A549 (cell line): Measurements from ENCODE around the gene LGALS3BP. TPM values are rescaled to one million over a fixed set of nuclear protein-coding genes. Genes with fewer than 3 reads are reported as not detected.

Experiments
- ATAC-seq, 2 experiments: fragments of 200-7000 bp in 1 of 2; fragments of >200 bp in 1 of 2; cut with Nextera tagmentation in 1 of 2; cut with Tn5 transposase in 1 of 2; 3 replicates each; pipeline versions ENCODE4 v1.8.0 to v1.9.1; 2018 to 2020; ENCODE audit warnings: mild to moderate bottlenecking in 1 of 2, moderate library complexity in 1 of 2
- CTCF ChIA-PET: fragments of 300-600 bp; sonication (Branson Sonifier 250); formaldehyde crosslinking; extraction: SDS; loops from one replicate; lab custom pipeline; 2021; ENCODE audit warnings: antibody characterized with exemption, inconsistent platforms; lab: Yijun Ruan, JAX
- POLR2A ChIA-PET: fragments of 350-600 bp; formaldehyde crosslinking; extraction: SDS; loops from one replicate; lab custom pipeline; 2021; ENCODE audit warnings: antibody characterized with exemption, inconsistent platforms; lab: Yijun Ruan, JAX
- DNase-seq, 2 experiments: peaks; one replicate each; pipeline versions ENCODE4 v3.0.0 to v3.0.0-alpha.2; 2011 to 2016; ENCODE audit warnings: low read depth in 1 of 2, low spot score in 1 of 2
- FAIRE-seq: peaks from 2 replicates; lab custom pipeline; 2011; peaks lifted over from hg19 to GRCh38; lab: Jason Lieb, UNC
- H3K27ac ChIP-seq, 2 experiments: fragments of >200 bp; sonication (Bioruptor Twin); formaldehyde crosslinking; 3 replicates each; pipeline ENCODE4 v1.5.1; 2016 to 2017
- H3K4me1 ChIP-seq: fragments of >200 bp; sonication (Bioruptor Twin); formaldehyde crosslinking; 3 replicates; pipeline ENCODE4 v1.6.1; 2016
- H3K4me2 ChIP-seq: fragments of >200 bp; sonication (Bioruptor Twin); formaldehyde crosslinking; 3 replicates; pipeline ENCODE4 v1.6.1; 2016
- H3K4me3 ChIP-seq: fragments of >200 bp; sonication (Bioruptor Twin); formaldehyde crosslinking; 3 replicates; pipeline ENCODE4 v1.5.1; 2016
- H3K9me3 ChIP-seq: fragments of >200 bp; sonication (Bioruptor Twin); formaldehyde crosslinking; 3 replicates; pipeline ENCODE4 v1.6.1; 2016
- CEBPB ChIP-seq, 2 experiments: fragments of >200 bp in 1 of 2; sonication (Bioruptor Twin) in 1 of 2; formaldehyde crosslinking in 1 of 2; IDR thresholded peaks; 2 replicates each; pipeline ENCODE4 v1.6.1; 2012 to 2016
- CHD2 ChIP-seq: fragments of 150-350 bp; IDR thresholded peaks from 2 replicates; pipeline ENCODE4 v1.6.1; 2014; ENCODE audit warnings: low read length; ENCODE audit not compliant: partially characterized antibody
- CHD4 ChIP-seq: fragments of 200-600 bp; sonication (generic); IDR thresholded peaks from 2 replicates; pipeline ENCODE4 v1.6.1; 2016; ENCODE audit warnings: antibody characterized with exemption, mild to moderate bottlenecking, borderline replicate concordance
- EHMT2 ChIP-seq: fragments of 200-600 bp; sonication (generic); IDR thresholded peaks from 2 replicates; pipeline ENCODE4 v1.6.1; 2016; ENCODE audit warnings: antibody characterized with exemption, low read depth, mild to moderate bottlenecking, moderate library complexity
- EP300 ChIP-seq, 2 experiments: fragments of >200 bp; sonication (Bioruptor Twin); formaldehyde crosslinking; IDR thresholded peaks; 2 replicates in 1 of 2; 3 replicates in 1 of 2; pipeline ENCODE4 v1.6.1; 2016 to 2017
- ESRRA ChIP-seq: fragments of 150-350 bp; IDR thresholded peaks from 2 replicates; pipeline ENCODE4 v1.6.1; 2014; ENCODE audit warnings: mild to moderate bottlenecking, low read length, borderline replicate concordance
- FOSB ChIP-seq: fragments of 250-450 bp; sonication (Bioruptor Pico); IDR thresholded peaks from 2 replicates; pipeline ENCODE4 v1.5.0; 2020; ENCODE audit warnings: mild to moderate bottlenecking, moderate library complexity
- FOSL2 ChIP-seq, 2 experiments: fragments of 450-650 bp in 1 of 2; fragments of >200 bp in 1 of 2; sonication (Bioruptor Twin) in 1 of 2; formaldehyde crosslinking; IDR thresholded peaks; 2 replicates each; pipeline versions ENCODE4 v1.5.0 to v1.6.1; 2016 to 2020; ENCODE audit warnings: mild to moderate bottlenecking in 1 of 2, moderate library complexity in 1 of 2
- FOXS1 ChIP-seq: fragments of 250-450 bp; sonication (Bioruptor Pico); IDR thresholded peaks from 2 replicates; pipeline ENCODE4 v1.5.0; 2020; ENCODE audit warnings: mild to moderate bottlenecking, moderate library complexity
- GATA3 ChIP-seq: IDR thresholded peaks from 2 replicates; pipeline ENCODE4 v1.6.1; 2012; ENCODE audit warnings: borderline replicate concordance
- JUN ChIP-seq, 2 experiments: fragments of >200 bp; sonication (Bioruptor Twin); formaldehyde crosslinking; IDR thresholded peaks; 2 replicates in 1 of 2; 3 replicates in 1 of 2; pipeline ENCODE4 v1.6.1; 2016 to 2017
- JUNB ChIP-seq: fragments of >200 bp; sonication (Bioruptor Twin); formaldehyde crosslinking; IDR thresholded peaks from 2 replicates; pipeline ENCODE4 v1.6.1; 2016
- KDM1A ChIP-seq: fragments of 200-600 bp; sonication (generic); IDR thresholded peaks from 2 replicates; pipeline ENCODE4 v1.6.1; 2016; ENCODE audit warnings: low read depth, mild to moderate bottlenecking
- KDM5A ChIP-seq: fragments of 200-600 bp; sonication (generic); IDR thresholded peaks from 2 replicates; pipeline ENCODE4 v1.6.1; 2016; ENCODE audit warnings: antibody characterized with exemption, mild to moderate bottlenecking
- MAZ ChIP-seq: fragments of 150-350 bp; IDR thresholded peaks from 2 replicates; pipeline ENCODE4 v1.6.1; 2014; ENCODE audit warnings: antibody characterized with exemption, low read depth, low read length, borderline replicate concordance
- NPAS2 ChIP-seq: fragments of 250-450 bp; sonication (Bioruptor Pico); IDR thresholded peaks from 2 replicates; pipeline ENCODE4 v1.8.0; 2022; ENCODE audit warnings: mild to moderate bottlenecking, moderate library complexity, borderline replicate concordance
- POLR2A ChIP-seq: IDR thresholded peaks from 2 replicates; pipeline ENCODE4 v1.6.1; 2012; ENCODE audit warnings: mild to moderate bottlenecking, low read length
- RARB ChIP-seq: fragments of 250-450 bp; sonication (Bioruptor Pico); IDR thresholded peaks from 2 replicates; pipeline ENCODE4 v1.8.0; 2021; ENCODE audit warnings: mild to moderate bottlenecking, moderate library complexity
- RFX5 ChIP-seq: fragments of 450-650 bp; IDR thresholded peaks from 2 replicates; pipeline ENCODE4 v1.7.1; 2014; ENCODE audit warnings: antibody characterized with exemption, mild to moderate bottlenecking, moderate library complexity
- RNF2 ChIP-seq: fragments of 200-600 bp; sonication (generic); IDR thresholded peaks from 2 replicates; pipeline ENCODE4 v1.6.1; 2016; ENCODE audit warnings: low read depth, mild to moderate bottlenecking, antibody characterized with exemption, moderate library complexity, borderline replicate concordance
- ZFP36 ChIP-seq: fragments of 450-650 bp; IDR thresholded peaks from 2 replicates; pipeline ENCODE4 v1.6.1; 2014; ENCODE audit warnings: borderline replicate concordance; ENCODE audit not compliant: partially characterized antibody
- WGBS: methylation state at CpG from one replicate; pipeline ENCODE4 v1.1.6; 2017; ENCODE audit errors: missing lambda C conversion rate; 5-methylcytosine and 5-hydroxymethylcytosine counted together
- polyA plus RNA-seq, 4 experiments: library from polyadenylated mRNA; depleted of rRNA in 3 of 4; stranded (reverse); fragments of >200 nt; fragmentation: RNase III in 1 of 4; extraction: RNeasy Plus Mini Kit Qiagen cat#74134 plus additional on column Dnase treatment in 1 of 4; gene quantifications; 2 replicates in 3 of 4; 3 replicates in 1 of 4; pipeline ENCODE4 v1.2.3, GENCODE V29; 2011 to 2017
- TF ChIP-seq, protein P1 (sequence below): IDR thresholded peaks from 2 replicates; pipeline ENCODE4 v1.6.1; 2012; ENCODE audit warnings: low read depth, borderline replicate concordance
- TF ChIP-seq, protein P2 (sequence below): fragments of 250-450 bp; sonication (Bioruptor Pico); IDR thresholded peaks from 2 replicates; pipeline ENCODE4 v1.5.0; 2020; ENCODE audit warnings: low read depth, mild to moderate bottlenecking, moderate library complexity
- TF ChIP-seq, protein P3 (sequence below): fragments of 450-650 bp; IDR thresholded peaks from 2 replicates; pipeline ENCODE4 v1.6.1; 2014; ENCODE audit warnings: antibody characterized with exemption
- TF ChIP-seq, protein P4 (sequence below): IDR thresholded peaks from 2 replicates; pipeline ENCODE4 v1.6.1; 2012
- TF ChIP-seq, protein P5 (sequence below): fragments of 150-350 bp; IDR thresholded peaks from 2 replicates; pipeline ENCODE4 v1.6.1; 2014; ENCODE audit warnings: low read depth, mild to moderate bottlenecking, low read length
- TF ChIP-seq, protein P6 (sequence below): fragments of >200 bp; sonication (Bioruptor Twin); formaldehyde crosslinking; IDR thresholded peaks from 3 replicates; pipeline ENCODE4 v1.6.1; 2016
- TF ChIP-seq, protein P7 (sequence below): IDR thresholded peaks from 2 replicates; pipeline ENCODE4 v1.6.1; 2012

The LGALS3BP gene
- polyA plus RNA-seq, 2 of the 4 experiments (the other 2 are of a cell fraction) = 28.3 to 60.0 TPM

DNA sequence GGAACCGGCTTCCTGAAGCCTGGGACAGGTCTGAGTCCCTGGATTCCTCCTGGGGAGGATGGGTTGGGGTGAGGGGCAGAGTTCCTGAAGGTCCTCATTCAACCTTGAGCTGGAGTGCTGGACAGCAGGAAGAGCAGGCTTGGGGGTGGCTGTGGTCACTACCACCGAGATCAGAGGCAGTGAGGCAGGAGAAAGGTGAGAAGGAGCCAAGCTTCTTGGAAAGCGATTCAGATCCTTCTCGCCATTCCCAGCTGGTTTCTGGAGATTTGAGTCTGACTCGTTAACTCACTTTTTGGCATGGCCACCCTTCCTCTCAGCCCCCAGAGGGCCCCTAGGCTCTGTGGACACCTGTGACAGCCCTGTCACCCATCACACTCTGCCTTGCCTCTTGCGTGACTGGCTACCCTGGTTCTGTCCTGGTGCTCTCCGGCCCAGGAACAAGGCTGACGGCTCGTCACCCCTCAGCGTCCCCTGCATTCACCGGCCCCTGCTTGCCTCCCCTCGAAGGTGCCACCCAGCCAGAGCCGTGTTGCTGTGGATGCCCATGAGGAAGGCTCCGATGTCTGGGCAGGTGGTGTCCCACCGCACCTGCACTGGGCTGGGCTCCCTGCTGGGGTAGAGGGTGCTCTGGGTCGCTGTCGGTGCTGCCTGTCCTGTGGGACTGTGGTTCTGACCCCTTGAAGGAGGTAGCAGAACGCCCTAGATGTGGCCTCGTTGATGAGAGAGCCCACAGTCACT, 44.9 kb downstream of the LGALS3BP start:
- ATAC-seq (no peak; a peak in 1 of 6 replicates), FAIRE-seq (no peak), DNase-seq (no peak)
- CTCF ChIA-PET = interaction anchor here (0.6 to 13.7 kb wide), 6 partner anchors 12 to 69 kb away, joined by 3 to 169 read pairs (median 5); no protein-coding TSS in a partner anchor
- H3K4me1 ChIP-seq = peaks cover 59% of the 10 kb centered on the region
- TF ChIP-seq, protein P1, sequence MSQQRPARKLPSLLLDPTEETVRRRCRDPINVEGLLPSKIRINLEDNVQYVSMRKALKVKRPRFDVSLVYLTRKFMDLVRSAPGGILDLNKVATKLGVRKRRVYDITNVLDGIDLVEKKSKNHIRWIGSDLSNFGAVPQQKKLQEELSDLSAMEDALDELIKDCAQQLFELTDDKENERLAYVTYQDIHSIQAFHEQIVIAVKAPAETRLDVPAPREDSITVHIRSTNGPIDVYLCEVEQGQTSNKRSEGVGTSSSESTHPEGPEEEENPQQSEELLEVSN = no peak
- TF ChIP-seq CHD2 (no peak), ESRRA (no peak), KDM1A (no peak), FOSB (CRISPR knock-in tag) (no peak), EHMT2 (no peak), RNF2 (no peak), MAZ (no peak), CHD4 (no peak), KDM5A (no peak), EP300 (IDR thresholded peaks at IDR 0.05) (no peak)
- TF ChIP-seq, protein P2, sequence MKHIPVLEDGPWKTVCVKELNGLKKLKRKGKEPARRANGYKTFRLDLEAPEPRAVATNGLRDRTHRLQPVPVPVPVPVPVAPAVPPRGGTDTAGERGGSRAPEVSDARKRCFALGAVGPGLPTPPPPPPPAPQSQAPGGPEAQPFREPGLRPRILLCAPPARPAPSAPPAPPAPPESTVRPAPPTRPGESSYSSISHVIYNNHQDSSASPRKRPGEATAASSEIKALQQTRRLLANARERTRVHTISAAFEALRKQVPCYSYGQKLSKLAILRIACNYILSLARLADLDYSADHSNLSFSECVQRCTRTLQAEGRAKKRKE (CRISPR knock-in tag) = no peak
- H3K4me2 ChIP-seq = peak overlapping the region; percentile 89
- 85% methylated on average over 19 of the region's 19 CpGs for WGBS
- H3K4me3 ChIP-seq = 0 out of 3 replicates have a peak overlapping the region, but pooled peaks have one; percentile 2
- no peaks in the 10 kb centered on the region for H3K9me3 ChIP-seq
- POLR2A ChIA-PET = interaction anchor here (1.1 to 3.5 kb wide), 5 partner anchors 11 to 93 kb away, joined by 3 to 20 read pairs (median 5); partner anchors contain the start of gene TIMP2
- H3K27ac ChIP-seq = peak overlapping the region; percentile 91 to 97

DNA sequence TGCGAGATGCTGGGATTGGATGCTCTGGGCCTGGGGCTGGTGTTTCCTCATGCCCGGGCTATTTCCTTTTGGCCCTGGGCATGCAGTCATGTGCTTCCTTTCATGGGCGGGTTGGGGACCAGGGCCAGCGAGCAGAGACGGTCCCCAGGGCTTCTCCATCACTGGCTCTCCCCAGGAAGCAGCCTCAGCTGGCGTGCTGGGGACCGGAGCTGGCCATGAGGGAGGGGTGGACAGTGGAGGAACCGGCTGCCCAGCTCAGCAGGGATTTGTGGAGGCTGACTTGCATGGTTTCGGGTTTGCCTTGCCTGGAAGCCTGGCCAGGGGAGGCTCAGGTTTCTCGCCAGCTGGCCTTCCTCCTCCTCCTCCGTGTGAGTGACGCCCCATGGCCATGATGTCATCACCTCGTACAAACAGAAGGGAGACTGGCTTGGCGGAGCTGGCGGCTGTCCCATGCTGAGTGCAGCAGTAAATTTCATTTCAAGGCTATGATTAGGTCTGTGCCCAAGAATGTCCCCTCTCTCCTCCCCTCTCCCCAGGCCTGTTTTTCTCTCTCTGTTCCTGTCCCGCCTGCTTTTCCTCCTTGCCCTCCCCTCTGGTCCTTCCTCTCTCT, 45.7 kb downstream of the LGALS3BP start:
- H3K4me1 ChIP-seq = peaks cover 56% of the 10 kb centered on the region
- POLR2A ChIA-PET = interaction anchor here (1.1 to 3.5 kb wide), 5 partner anchors 10 to 93 kb away, joined by 3 to 20 read pairs (median 5); partner anchors contain the start of gene TIMP2
- H3K27ac ChIP-seq = peak overlapping the region; percentile 91 to 97
- H3K9me3 ChIP-seq = no peaks in the 10 kb centered on the region
- CTCF ChIA-PET = interaction anchor here (0.8 to 13.7 kb wide), 5 partner anchors 24 to 68 kb away, joined by 3 to 169 read pairs (median 7); no protein-coding TSS in a partner anchor
- DNase-seq (peak; percentile 92 to 94), FAIRE-seq (peak; percentile 96), ATAC-seq (peak; percentile 71 to 78)
- peak overlapping the region; percentile 89 for H3K4me2 ChIP-seq
- WGBS = 2% methylated on average over 16 of the region's 16 CpGs
- peak overlapping the region; percentile 26 for H3K4me3 ChIP-seq
- TF ChIP-seq JUN (IDR thresholded peaks at IDR 0.05) (peak in 1 of 2 experiments; percentile 46; a peak in 1 of 5 replicates), RFX5 (0 out of 2 replicates have a peak, but pooled peaks have one; percentile 27), JUNB (0 out of 2 replicates have a peak, but pooled peaks have one; percentile 27), GATA3 (peak; percentile 68; the same call in 1 of the 2 replicates), FOXS1 (CRISPR knock-in tag) (no peak), ZFP36 (no peak), RARB (CRISPR knock-in tag) (no peak), CEBPB (IDR thresholded peaks at IDR 0.05) (0 out of 4 replicates have a peak, but pooled peaks of 1 of the 2 experiments have one; percentile 35), POLR2A (peak; percentile 46), NPAS2 (CRISPR knock-in tag) (no peak), EP300 (IDR thresholded peaks at IDR 0.05) (peak in 1 of 2 experiments; percentile 45; a peak in 1 of 5 replicates), KDM1A (no peak), MAZ (no peak), FOSL2 (IDR thresholded peaks at IDR 0.05) (no peak), FOSL2 (CRISPR knock-in tag; IDR thresholded peaks at IDR 0.05) (peak; percentile 60)
- TF ChIP-seq, protein P3, sequence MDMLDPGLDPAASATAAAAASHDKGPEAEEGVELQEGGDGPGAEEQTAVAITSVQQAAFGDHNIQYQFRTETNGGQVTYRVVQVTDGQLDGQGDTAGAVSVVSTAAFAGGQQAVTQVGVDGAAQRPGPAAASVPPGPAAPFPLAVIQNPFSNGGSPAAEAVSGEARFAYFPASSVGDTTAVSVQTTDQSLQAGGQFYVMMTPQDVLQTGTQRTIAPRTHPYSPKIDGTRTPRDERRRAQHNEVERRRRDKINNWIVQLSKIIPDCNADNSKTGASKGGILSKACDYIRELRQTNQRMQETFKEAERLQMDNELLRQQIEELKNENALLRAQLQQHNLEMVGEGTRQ = 0 out of 2 replicates have a peak, but pooled peaks have one; percentile 38
- TF ChIP-seq, protein P4, sequence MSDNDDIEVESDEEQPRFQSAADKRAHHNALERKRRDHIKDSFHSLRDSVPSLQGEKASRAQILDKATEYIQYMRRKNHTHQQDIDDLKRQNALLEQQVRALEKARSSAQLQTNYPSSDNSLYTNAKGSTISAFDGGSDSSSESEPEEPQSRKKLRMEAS = peak; percentile 66; the same call in 1 of the 2 replicates
- TF ChIP-seq, protein P5, sequence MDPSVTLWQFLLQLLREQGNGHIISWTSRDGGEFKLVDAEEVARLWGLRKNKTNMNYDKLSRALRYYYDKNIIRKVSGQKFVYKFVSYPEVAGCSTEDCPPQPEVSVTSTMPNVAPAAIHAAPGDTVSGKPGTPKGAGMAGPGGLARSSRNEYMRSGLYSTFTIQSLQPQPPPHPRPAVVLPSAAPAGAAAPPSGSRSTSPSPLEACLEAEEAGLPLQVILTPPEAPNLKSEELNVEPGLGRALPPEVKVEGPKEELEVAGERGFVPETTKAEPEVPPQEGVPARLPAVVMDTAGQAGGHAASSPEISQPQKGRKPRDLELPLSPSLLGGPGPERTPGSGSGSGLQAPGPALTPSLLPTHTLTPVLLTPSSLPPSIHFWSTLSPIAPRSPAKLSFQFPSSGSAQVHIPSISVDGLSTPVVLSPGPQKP = no peak
- TF ChIP-seq, protein P6, sequence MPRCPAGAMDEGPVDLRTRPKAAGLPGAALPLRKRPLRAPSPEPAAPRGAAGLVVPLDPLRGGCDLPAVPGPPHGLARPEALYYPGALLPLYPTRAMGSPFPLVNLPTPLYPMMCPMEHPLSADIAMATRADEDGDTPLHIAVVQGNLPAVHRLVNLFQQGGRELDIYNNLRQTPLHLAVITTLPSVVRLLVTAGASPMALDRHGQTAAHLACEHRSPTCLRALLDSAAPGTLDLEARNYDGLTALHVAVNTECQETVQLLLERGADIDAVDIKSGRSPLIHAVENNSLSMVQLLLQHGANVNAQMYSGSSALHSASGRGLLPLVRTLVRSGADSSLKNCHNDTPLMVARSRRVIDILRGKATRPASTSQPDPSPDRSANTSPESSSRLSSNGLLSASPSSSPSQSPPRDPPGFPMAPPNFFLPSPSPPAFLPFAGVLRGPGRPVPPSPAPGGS = 0 out of 3 replicates have a peak, but pooled peaks have one; percentile 37
- TF ChIP-seq, protein P7, sequence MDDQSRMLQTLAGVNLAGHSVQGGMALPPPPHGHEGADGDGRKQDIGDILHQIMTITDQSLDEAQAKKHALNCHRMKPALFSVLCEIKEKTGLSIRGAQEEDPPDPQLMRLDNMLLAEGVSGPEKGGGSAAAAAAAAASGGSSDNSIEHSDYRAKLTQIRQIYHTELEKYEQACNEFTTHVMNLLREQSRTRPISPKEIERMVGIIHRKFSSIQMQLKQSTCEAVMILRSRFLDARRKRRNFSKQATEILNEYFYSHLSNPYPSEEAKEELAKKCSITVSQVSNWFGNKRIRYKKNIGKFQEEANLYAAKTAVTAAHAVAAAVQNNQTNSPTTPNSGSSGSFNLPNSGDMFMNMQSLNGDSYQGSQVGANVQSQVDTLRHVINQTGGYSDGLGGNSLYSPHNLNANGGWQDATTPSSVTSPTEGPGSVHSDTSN = peak; percentile 76; the same call in 1 of the 2 replicates
